ENCODE results near the gene RPEL1.
"Not testable (repeated sequence)": the region's sequence is repeated elsewhere in the genome, so short reads cannot be mapped to it uniquely, and the experiment has no call there.

RPEL1 gene

GRCh38 chr10:103238506-103239252 is 7.0 kb upstream of the RPEL1 start:
- DNase-seq, result no peak

DNA sequence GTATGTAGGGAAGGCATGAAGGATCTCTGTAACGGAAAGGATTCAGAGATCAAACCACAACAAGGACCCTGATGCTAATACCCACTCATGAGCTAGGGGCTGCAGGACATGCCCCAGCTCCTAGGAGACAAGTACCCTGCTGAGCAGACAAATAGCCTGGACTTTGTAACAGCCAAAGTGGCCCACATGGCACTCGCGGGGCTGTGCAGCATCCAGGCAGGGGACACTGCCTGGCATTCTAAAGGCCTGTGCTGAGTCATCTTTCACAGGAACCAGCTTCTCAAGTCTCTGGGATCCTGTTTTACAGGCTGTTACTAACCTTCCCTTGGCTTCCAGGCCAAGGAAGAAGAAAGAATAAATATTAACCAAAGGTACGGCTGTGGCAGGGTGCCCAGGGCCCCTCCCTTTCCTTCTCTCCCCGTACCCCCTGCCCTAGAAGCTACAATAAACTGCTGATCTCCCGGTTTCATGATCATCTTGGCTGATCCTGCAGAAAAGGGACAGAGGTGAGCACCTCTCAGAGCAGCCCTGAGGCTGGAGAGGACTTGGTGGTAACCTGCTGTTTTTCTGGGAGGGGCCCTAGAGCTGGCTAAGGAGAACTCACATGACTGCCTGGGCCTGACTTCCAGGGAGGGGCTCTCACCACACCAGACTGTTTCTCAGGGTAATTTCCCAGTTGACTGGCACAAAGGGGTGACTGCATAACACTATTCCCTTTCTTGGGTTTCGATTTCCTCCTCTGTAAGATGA is 4.2 kb upstream of the RPEL1 start:
- no peak for DNase-seq

DNA sequence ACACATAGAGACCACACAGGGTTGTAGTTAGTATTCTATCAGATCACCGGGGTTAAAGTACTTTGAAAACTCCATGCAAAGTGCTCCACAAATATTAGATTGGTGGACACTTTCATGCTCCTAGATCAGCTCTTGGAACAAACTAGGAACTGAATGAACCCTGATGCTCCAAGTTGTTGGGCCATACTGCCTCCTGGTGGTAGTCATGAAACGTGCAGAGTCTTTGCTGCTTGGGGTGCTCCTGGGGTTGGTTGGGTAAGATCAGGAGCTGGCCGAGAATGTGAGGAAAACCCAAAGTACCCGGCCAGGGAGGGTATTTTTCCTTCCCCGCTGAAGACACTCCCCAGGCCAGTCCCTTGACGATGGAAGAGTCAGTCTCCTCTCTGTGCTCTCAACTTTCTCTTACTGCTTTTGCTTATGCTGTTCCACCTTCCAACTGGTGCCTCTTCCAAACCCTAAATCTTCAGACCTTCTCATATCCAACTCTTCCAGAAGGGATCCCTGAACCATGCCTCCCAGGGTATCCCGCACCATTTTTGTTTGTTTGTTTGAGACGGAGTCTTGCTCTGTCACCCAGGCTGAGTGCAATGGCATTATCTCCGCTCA is 918 bp upstream of the RPEL1 start:
- peak in 4 of 5 experiments; percentile 28 to 54 (median 35) for DNase-seq

- DNase-seq, result no peak
These were observed 637 bp downstream of the RPEL1 start for GRCh38 chr10:103246324-103246723.

DNA sequence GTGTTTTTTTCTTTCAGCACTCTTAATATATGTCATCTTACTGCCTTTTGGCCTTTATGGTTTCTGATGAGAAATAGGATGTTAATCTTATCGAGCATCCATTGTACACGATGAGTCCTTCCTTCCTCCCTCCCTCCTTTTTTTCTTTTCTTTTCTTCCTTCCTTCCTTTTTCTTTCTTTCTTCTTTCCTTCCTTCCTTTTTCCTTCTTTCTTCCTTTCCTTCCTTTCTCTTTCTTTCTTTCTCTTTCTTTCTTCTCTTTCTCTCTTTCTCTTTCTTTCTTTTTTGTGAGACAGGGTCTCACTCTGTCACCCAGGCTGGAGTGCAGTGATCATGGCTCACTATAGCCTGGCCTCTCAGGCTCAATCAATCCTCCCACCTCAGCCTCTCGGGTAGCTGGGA is 8.4 kb downstream of the RPEL1 start:
- DNase-seq, result no peak

DNA sequence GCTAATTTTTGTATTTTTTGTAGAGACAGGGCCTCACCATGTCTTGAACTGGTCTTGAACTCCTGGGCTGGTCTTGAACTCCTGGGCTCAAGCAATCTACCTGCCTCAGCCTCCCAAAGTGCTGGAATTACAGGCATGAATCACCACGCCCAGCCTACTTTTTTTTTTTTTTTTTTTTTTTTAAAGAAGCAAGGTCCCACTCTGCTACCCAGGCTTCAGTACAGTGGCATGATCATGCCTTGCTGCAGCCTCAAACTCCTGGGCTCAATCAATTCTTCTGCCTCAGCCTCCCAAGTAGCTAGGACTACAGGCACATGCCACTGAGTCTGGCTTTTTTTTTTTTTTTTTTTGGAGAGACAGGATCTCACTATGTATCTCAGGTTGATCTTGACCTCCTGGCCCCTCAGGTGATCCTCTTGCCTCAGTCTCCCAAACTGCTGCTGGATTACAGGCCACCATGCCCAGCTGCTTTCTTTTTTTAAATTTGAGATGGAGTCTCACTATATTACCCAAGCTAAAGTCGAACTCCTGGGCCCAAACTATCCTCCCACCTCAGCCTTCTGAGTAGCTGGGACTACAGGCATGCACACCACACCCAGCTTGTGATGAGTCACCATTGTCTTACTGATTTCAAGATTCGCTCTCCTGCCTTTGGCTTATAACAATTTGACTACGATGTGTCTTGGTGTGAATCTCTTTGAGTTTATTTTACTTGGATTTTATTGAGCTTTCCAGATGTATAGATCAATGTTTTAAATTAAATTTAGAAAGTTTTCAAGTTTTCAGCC is 9.0 kb downstream of the RPEL1 start:
- DNase-seq, result peak in 1 of 5 experiments; percentile 35

GRCh38 chr10:103256613-103257012 is 10.9 kb downstream of the RPEL1 start:
- DNase-seq, result no peak

- no peak for DNase-seq
These were observed 12.1 kb downstream of the RPEL1 start for GRCh38 chr10:103257812-103258211.

DNA sequence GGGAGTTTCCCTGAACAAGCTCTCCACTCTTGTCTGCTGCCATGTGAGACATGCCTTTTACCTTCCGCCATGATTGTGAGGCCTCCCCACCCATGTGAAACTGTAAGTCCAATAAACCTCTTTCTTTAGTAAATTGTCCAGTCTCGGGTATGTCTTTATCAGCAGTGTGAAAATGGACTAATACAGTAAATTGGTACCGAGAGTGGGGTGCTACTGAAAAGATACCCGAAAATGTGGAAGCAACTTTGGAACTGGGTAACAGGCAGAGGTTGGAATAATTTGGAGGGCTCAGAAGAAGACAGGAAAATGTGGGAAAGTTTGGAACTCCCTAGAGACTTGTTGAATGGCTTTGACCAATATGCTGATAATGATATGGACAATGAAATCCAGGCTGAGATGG is 13.2 kb downstream of the RPEL1 start:
- not testable (repeated sequence) for DNase-seq

DNA sequence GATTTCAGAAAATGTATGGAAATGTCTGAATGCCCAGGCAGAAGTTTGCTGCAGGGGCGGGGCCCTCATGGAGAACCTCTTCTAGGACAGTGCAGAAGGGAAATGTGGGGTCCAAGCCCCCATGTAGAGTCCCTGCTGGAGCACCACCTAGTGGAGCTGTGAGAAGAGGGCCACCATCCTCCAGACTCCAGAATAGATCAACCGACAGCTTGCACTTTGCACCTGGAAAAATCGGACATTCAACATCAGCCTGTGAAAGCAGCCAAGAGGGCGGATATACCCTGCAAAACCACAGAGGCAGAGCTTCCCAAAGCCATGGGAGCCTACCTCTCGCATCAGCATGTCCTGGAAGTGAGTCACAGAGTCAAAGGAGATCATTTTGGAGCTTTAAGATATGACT is 14.3 kb downstream of the RPEL1 start:
- DNase-seq, result no peak

DNA sequence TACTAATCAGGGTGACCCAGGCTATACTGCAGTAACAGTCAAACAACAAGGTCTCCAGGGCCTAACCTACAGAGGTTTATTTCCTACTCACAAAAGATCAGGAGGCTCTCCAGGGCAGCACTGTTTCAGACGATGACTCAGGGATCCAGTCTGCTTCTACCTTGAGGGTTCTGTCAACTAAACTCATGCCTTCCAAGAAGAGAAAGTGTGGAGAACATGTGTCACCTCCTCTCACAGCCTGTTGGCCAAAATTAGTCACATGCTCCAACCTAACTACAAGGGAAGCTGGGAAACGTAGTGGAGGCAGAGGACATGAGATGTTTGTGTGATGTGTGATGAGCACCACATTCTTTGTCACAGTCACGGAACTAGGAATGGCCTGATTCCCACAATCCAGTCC is 16.5 kb downstream of the RPEL1 start:
- DNase-seq, result no peak

DNA sequence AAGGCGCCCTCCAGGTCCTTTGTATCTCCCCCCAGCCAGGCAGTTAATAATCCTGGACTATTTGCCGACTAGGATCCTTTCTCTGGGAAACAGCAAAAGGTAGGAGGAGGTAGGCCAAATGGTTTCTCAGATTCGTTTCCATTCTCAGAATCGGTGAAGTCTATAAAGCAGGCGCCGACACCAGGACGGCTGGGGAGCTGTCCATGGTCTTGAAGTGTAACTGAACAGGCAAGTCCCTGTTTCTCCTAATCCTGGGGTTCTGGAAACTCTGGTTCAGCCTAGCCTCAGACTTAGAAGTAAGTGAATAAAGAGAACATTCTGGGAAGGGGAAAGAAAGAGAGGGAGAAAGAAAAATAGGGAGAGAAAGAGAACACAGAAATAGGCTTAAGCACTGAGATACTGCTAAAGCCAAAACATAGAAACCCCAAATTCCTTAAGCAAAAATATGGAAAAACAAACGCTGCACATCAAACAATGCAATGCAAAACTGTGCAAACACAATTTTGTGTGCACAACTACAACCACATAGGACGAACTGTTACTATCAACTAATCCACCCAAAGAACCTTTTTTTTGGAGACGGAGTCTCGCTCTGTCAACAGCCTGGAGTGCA is 20.1 kb downstream of the RPEL1 start:
- DNase-seq, result peak in 1 of 5 experiments; percentile 52

GRCh38 chr10:103273041-103273441 is 27.4 kb downstream of the RPEL1 start:
- no peak for DNase-seq

DNA sequence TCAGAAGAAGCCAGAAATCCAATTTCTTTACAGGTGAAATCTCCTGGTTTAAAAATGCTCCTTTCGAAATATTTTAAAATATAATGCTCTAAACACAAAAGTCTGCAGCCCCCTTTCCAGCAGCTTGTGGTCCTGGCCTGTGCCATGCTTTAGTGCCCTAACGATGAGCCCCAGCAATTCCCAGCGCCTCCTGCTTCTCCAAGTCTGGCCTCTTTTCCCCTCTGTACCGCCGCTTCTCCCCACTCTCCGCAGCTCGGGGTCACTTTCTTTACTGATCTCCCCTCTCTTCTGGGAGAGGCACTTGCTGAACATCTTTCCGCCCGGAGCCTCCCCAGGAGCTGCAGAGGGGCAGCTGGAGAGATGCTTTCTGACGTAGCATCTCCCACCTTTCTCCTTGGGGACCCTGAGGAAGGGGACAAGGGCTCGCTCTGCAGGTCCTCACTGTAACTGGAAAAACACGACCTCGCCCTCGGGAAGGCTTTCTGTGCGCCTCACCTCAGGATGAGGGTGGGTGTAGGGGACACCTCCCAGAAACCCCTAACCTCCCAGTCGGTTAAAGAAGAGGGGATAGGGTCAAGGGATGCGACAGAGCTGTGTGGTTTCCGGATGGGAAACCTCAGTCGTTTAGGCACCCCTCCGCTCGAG is 30.7 kb downstream of the RPEL1 start:
- no peak for DNase-seq

- peak in 1 of 5 experiments; percentile 71 for DNase-seq
These were observed 31.4 kb downstream of the RPEL1 start, which contains the start of gene INA for GRCh38 chr10:103276896-103277712. Gene INA (plus strand): TSS chr10:103277138. CDS start chr10:103277212, 74 bp downstream.

DNA sequence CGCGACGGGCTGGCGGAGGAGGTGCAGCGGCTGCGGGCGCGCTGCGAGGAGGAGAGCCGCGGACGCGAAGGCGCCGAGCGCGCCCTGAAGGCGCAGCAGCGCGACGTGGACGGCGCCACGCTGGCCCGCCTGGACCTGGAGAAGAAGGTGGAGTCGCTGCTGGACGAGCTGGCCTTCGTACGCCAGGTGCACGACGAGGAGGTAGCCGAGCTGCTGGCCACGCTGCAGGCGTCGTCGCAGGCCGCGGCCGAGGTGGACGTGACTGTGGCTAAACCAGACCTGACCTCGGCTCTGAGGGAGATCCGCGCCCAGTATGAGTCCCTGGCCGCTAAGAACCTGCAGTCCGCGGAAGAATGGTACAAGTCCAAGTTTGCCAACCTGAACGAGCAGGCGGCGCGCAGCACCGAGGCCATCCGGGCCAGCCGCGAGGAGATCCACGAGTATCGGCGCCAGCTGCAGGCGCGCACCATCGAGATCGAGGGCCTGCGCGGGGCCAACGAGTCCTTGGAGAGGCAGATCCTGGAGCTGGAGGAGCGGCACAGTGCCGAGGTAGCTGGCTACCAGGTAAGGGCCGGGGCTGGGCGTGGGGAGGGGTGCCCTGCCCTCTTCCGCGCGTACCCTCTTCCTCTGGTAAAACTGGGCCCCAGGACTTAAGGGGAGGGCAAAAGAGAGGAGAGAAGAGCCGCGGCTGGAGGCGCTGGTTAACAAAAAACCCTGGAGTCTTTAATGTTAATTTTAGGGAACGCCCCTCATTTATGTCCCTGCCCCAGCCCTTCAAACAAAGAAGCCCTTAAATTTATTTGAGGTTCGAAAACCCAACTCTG is 32.2 kb downstream of the RPEL1 start:
- no peak for DNase-seq

DNA sequence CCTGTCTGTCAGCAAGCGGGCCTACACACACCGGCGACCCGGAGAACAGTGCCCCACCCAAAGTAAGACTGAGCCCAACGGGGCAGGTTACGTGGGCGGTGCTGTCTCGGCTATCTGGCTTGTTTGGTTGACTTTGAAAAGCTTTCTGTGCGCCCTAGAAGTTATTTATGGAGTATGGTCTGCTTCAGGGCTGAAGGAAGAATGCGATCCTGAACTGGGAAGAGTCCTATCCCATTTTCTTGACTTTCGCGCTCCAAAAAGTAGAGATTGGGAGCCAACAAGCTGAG is 32.8 kb downstream of the RPEL1 start:
- DNase-seq, result no peak

DNA sequence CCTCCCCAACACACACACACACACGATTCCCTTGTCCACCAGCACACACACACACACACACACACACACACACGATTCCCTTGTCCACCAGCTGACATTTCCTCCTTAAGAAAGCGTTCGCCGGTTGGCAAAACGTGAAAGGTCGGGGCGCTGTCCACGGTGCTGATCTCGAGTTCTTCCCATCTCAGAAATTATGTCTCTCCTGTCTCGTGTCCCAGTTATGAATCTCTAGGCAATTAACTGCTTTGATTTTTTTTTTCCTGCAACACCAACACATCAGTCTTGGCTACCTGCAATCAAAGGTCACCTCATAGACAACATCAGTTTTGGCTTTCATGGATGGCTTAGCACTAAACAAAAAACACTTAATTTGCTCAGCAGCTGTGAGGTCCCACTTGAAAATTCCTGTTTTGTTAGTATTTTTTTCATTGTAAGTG is 33.2 kb downstream of the RPEL1 start:
- DNase-seq, result peak in 2 of 5 experiments; percentile 9 to 45

DNA sequence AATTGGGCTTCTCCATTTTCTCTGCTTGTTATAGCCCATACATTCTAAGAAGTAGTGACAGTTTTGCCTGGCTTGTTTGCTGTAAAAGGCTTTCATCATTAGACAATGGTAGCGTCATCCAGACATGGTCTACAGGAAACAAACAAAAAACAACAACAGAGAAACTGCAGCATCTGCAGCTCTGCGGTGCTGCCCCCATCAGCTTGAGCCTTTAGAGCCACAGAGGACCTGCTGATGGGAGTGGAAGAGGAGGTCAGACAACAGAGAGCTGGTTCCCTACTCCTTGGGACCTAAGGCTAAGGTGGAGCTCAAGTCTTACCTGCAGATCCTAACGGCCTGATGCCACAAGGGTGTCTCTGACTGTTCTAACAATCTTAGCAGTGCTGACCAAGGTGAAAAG is 34.3 kb downstream of the RPEL1 start:
- no peak for DNase-seq

DNA sequence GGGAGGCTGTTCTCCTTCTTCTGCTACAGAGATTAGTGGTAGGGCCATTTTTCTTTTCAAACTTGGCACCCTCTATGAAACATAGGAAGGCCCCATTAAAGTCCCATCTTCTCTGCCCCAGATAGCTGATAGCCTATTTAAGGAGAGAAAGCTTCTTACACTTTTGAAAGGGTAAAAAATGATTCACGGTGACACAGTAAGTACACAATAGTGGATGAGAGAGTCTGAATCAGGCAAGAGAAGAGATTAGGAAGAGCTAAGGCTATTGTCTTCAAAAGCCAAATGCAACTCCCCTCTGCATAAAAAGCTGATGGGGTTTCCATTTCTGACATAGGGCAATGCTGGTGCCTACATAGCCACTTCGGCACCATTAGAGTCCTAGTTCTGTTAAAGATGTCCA is 34.8 kb downstream of the RPEL1 start:
- no peak for DNase-seq

Data from T-helper 2 cell (primary cell).